ENCODE results near the gene NEGR1.
A peak's percentile ranks its signal among the peaks of the same experiment; 100 is the strongest.

The NEGR1 gene

DNA sequence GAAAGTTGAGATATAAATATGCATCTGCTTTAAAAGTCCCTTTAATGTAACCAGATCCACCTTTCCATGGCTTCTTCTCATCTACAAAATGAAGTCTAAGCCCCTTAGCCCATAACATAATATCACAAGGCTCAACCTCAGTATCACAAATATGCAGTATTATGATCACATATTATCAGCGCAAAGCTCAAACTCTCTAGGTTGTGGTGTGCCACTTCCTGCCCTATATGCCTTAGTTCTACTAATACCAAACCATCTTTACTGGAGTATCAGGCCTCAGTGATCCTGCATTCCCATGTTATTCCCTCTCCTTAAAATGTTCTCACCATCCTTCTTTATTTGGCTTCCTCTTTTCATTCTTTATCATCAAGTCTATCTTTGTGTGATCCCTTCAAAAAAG lies 301.8 kb downstream of the NEGR1 start:
- in situ Hi-C loops (cut with MboI; ENCODE audit: low pct_unique_long_range_greater_than_20kb, low sequenced_read_pairs, unreplicated experiment): no loop called here
- no peak for DNase-seq (ENCODE audit: low spot score)
- TF ChIP-seq, protein P1, sequence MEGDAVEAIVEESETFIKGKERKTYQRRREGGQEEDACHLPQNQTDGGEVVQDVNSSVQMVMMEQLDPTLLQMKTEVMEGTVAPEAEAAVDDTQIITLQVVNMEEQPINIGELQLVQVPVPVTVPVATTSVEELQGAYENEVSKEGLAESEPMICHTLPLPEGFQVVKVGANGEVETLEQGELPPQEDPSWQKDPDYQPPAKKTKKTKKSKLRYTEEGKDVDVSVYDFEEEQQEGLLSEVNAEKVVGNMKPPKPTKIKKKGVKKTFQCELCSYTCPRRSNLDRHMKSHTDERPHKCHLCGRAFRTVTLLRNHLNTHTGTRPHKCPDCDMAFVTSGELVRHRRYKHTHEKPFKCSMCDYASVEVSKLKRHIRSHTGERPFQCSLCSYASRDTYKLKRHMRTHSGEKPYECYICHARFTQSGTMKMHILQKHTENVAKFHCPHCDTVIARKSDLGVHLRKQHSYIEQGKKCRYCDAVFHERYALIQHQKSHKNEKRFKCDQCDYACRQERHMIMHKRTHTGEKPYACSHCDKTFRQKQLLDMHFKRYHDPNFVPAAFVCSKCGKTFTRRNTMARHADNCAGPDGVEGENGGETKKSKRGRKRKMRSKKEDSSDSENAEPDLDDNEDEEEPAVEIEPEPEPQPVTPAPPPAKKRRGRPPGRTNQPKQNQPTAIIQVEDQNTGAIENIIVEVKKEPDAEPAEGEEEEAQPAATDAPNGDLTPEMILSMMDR (IDR thresholded peaks at IDR 0.05; ENCODE audit: extremely low read depth, insufficient read depth, missing control alignments): no peak

DNA sequence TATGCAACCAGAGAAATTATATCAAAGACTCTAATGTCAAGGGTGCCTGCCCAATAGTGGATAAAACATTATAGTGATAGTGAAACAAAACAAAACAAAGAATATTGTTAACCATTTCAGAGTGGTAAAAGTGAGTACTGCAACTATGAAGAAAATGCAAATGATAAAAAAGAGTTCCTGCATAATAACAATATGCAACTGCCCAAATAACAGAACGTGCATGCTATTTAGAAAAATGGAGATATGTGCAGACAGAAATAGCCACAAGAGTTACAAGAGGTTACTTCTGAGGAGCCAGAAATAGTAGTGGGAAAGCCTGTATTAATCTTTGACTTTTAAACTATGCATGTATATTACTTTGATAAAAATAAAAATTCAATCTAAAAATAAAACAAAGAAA lies 302.5 kb downstream of the NEGR1 start:
- in situ Hi-C loops (cut with MboI; ENCODE audit: low pct_unique_long_range_greater_than_20kb, low sequenced_read_pairs, unreplicated experiment): no loop called here
- TF ChIP-seq, protein P1 (IDR thresholded peaks at IDR 0.05; ENCODE audit: extremely low read depth, insufficient read depth, missing control alignments): no peak
- no peak for DNase-seq (ENCODE audit: low spot score)

DNA sequence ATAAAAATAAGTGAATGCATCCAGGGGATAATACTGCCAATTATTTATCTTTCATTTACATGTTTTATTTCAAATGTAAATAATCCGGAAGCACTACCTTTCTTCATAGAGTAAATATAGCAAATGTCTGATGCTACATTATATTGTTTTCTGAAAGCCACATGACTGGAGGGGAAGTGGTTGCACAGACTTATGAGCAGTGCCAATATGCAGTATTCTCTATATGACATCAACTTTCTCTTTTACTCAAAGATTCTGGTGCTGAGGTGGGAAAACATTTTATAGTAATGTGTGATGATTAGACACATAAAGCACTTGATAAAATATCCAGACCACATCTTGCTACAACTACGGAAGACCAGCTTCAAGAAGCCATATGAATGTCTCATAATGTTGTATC lies 314.7 kb downstream of the NEGR1 start:
- peak; percentile 11 for DNase-seq (ENCODE audit: low spot score)
- TF ChIP-seq, protein P1 (IDR thresholded peaks at IDR 0.05; ENCODE audit: extremely low read depth, insufficient read depth, missing control alignments): no peak
- in situ Hi-C loops (cut with MboI; ENCODE audit: low pct_unique_long_range_greater_than_20kb, low sequenced_read_pairs, unreplicated experiment): no loop called here

DNA sequence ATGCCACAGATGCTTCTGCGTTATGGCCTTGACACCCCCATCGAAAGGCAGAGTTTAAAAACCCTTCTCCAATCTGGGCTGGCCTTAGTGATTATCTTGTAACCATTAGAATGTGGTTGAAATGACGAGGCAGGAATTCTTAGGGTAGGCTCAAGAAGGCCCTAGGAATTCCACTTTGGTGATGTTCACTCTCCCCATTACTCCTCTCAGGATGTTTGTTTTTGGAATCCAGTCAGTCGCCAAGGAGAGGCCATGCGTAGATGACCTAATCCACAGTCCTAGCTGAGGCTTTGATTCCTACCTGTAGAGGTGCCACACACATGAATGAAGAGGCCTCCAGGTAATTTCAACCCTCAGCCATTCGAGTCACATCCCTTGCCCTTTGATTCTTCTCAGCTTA lies 318.2 kb downstream of the NEGR1 start:
- TF ChIP-seq, protein P1 (IDR thresholded peaks at IDR 0.05; ENCODE audit: extremely low read depth, insufficient read depth, missing control alignments): no peak
- in situ Hi-C loops (cut with MboI; ENCODE audit: low pct_unique_long_range_greater_than_20kb, low sequenced_read_pairs, unreplicated experiment): no loop called here
- no peak for DNase-seq (ENCODE audit: low spot score)

DNA sequence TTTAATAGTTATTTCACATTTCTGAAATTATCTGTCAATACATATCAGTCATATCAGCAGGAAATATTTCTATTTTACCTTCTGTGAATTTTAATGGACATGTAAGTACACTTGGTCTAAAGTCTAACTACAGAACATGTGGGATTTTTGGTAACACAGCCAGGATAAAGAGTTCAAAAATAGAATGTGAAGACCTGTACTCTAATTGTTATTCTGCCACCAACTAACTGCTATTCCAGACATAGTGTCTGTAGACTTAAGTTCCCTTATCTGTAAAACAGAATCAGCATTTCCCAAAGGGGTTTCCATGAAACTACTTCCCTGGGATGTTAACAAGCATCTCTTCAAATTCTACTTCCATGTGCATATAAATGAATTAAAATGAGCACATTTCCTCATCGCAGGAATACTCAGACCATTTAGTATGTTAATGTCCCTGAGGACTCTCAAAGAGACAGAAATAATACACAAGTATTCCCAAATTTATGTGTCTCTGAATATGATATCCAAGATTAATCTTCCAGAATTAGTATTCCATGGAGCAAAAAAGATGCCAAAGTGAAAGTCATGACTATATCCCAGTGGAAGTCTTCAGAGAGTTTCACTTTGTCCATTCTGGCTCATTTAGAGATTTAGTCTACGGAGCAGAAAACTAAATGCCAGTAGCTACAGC lies 325.6 kb downstream of the NEGR1 start:
- TF ChIP-seq, protein P1 (IDR thresholded peaks at IDR 0.05; ENCODE audit: extremely low read depth, insufficient read depth, missing control alignments): no peak
- in situ Hi-C loops (cut with MboI; ENCODE audit: low pct_unique_long_range_greater_than_20kb, low sequenced_read_pairs, unreplicated experiment): no loop called here
- DNase-seq (ENCODE audit: low spot score): no peak

DNA sequence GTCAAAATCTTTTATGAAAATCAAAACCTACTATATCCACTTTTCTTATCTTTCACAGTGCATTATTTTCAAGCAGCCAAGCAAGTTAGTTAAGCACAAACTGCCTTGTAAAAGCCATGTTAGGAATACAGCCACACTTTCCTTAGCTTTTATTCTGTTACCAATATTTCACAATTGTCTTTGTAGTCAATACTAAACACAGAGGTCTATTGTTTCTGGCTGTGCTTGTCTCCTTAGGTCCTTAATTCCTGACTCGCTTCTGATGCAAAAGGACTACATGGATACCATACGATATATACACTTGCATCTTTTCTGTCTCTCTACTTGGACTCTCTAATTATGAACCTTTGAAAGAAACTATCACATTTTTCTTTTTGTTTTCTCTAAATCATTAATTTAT lies 331.8 kb downstream of the NEGR1 start:
- no peak for DNase-seq (ENCODE audit: low spot score)
- TF ChIP-seq, protein P1 (IDR thresholded peaks at IDR 0.05; ENCODE audit: extremely low read depth, insufficient read depth, missing control alignments): no peak
- in situ Hi-C loops (cut with MboI; ENCODE audit: low pct_unique_long_range_greater_than_20kb, low sequenced_read_pairs, unreplicated experiment): no loop called here

Measured in GM13977 (cell line).